ENCODE results near the gene UTS2R.

The UTS2R gene

DNA sequence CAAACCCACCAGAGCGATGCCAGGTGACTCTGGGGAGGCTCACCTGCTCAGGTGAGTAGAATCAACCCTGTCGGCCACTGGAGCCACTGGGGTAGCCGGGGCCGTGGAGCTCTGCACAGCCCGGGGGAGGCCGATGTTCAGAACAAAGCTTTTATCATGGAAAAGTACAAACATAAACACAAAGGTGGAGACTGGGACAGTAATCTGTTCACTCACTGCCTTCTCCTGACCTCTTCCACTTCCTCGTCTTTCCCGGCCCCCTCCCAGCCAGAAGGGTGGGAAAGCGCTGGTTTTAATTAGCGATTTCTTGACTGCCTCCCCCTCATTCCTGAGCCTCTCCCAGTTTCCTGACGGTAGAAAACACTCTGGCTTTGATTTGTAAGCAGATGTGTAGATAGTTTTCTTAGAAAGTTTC lies 22.3 kb upstream of the UTS2R start:
- H3K4me3 ChIP-seq (ENCODE audit: low read length) = no peak overlapping the region
- H2AFZ ChIP-seq (ENCODE audit: low read depth, low read length) = no peak overlapping the region
- no peaks in the 10 kb centered on the region for H3K36me3 ChIP-seq (replicated peaks; ENCODE audit: low read depth, low read length)
- H3K4me1 ChIP-seq (ENCODE audit: low read length) = peaks cover 34% of the 10 kb centered on the region
- H3K9me3 ChIP-seq (ENCODE audit: insufficient read depth, low read length) = no peaks in the 10 kb centered on the region
- no peaks in the 10 kb centered on the region for H4K20me1 ChIP-seq (ENCODE audit: insufficient read depth, low read length)
- H3K27me3 ChIP-seq (ENCODE audit: low read depth, low read length) = peaks cover 8% of the 10 kb centered on the region
- H3K4me2 ChIP-seq (ENCODE audit: low read length) = no peak overlapping the region
- no peak overlapping the region for H3K9ac ChIP-seq (ENCODE audit: low read length)
- no peak overlapping the region for H3K27ac ChIP-seq (ENCODE audit: low read length)
- no peaks in the 10 kb centered on the region for H3K79me2 ChIP-seq (ENCODE audit: low read length)
- TF ChIP-seq, protein P1, sequence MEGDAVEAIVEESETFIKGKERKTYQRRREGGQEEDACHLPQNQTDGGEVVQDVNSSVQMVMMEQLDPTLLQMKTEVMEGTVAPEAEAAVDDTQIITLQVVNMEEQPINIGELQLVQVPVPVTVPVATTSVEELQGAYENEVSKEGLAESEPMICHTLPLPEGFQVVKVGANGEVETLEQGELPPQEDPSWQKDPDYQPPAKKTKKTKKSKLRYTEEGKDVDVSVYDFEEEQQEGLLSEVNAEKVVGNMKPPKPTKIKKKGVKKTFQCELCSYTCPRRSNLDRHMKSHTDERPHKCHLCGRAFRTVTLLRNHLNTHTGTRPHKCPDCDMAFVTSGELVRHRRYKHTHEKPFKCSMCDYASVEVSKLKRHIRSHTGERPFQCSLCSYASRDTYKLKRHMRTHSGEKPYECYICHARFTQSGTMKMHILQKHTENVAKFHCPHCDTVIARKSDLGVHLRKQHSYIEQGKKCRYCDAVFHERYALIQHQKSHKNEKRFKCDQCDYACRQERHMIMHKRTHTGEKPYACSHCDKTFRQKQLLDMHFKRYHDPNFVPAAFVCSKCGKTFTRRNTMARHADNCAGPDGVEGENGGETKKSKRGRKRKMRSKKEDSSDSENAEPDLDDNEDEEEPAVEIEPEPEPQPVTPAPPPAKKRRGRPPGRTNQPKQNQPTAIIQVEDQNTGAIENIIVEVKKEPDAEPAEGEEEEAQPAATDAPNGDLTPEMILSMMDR (IDR thresholded peaks at IDR 0.05; ENCODE audit: low read depth, low read length) = no peak
- no peak for TF ChIP-seq EZH2phosphoT487 (IDR thresholded peaks at IDR 0.05; ENCODE audit: low read depth)

DNA sequence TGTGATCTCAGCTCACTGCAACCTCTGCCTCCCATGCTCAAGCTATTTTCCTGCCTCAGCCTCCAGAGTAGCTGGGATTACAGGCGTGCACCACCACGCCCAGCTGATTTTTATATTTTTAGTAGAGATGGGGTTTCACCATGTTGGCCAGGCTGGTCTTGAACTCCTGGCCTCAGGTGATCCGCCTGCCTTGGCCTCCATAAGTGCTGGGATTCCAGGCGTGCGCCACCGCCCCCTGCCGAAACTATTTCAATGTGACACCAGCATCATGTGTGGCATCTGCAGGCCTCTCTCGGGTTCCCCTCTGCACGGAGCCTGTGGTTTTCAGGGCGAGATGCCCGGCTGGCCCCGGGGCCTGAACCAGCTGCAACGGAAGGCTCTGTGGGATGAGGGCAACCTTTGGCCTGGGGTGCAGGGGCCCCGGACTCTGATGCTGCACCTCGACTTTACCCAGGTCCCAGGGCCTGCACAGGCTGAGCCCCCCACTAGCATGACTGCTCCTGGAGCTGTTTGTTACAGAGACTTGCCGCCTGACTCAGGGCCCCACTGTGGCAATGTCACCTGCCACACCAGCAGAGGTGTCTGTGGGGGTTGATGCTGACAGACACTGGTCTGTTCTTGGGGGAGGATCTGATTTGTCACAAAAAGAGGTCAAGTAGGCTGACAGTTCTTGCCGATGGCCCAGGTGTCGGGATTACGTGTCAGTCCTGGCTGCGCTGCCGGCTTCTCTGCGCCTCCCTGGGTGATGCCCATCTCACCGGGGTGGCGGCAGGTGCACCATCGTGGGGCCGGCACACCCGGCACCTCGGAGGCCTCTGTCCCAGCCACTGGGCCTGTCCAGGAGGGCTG lies 21.2 kb upstream of the UTS2R start:
- no peaks in the 10 kb centered on the region for H3K79me2 ChIP-seq (ENCODE audit: low read length)
- H4K20me1 ChIP-seq (ENCODE audit: insufficient read depth, low read length) = no peaks in the 10 kb centered on the region
- H3K9me3 ChIP-seq (ENCODE audit: insufficient read depth, low read length) = no peaks in the 10 kb centered on the region
- peaks cover 34% of the 10 kb centered on the region for H3K4me1 ChIP-seq (ENCODE audit: low read length)
- peaks cover 8% of the 10 kb centered on the region for H3K27me3 ChIP-seq (ENCODE audit: low read depth, low read length)
- no peaks in the 10 kb centered on the region for H3K36me3 ChIP-seq (replicated peaks; ENCODE audit: low read depth, low read length)
- peak overlapping the region; percentile 39 for H3K4me2 ChIP-seq (ENCODE audit: low read length)
- TF ChIP-seq, protein P1 (IDR thresholded peaks at IDR 0.05; ENCODE audit: low read depth, low read length) = peak; percentile 35
- TF ChIP-seq EZH2phosphoT487 (IDR thresholded peaks at IDR 0.05; ENCODE audit: low read depth) = no peak
- H3K4me3 ChIP-seq (ENCODE audit: low read length) = 0 out of 2 replicates have a peak overlapping the region, but pooled peaks have one; percentile 6
- no peak overlapping the region for H3K9ac ChIP-seq (ENCODE audit: low read length)
- H2AFZ ChIP-seq (ENCODE audit: low read depth, low read length) = no peak overlapping the region
- peak overlapping the region; percentile 22; the same call in 1 of the 2 replicates for H3K27ac ChIP-seq (ENCODE audit: low read length)

DNA sequence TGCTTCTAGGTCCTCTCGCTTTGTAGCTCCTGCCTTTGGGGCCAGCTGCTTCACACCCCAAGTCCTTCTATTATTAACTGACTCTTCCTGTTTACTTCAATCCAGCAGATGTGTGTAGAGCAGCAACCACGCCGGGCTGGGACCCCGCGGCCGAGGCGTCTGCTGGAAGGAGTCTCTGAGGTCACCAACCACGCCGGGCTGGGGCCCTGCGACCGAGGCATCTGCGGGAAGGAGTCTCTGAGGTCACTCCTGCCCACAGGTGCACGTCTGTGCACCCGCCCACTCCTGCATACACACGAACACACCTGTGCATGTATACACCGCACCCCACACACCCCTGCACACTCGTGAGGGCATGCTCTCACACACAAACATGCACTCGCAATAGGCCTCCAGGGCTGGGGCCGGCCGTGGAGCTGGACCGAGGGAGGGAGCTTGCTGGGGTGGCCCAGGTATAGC lies 20.3 kb upstream of the UTS2R start:
- Histone ChIP-seq H3K4me3 (ENCODE audit: low read length) (peak overlapping the region; percentile 17), H3K4me1 (ENCODE audit: low read length) (peaks cover 34% of the 10 kb centered on the region), H3K79me2 (ENCODE audit: low read length) (no peaks in the 10 kb centered on the region), H3K4me2 (ENCODE audit: low read length) (peak overlapping the region; percentile 39), H4K20me1 (ENCODE audit: insufficient read depth, low read length) (no peaks in the 10 kb centered on the region), H3K36me3 (replicated peaks; ENCODE audit: low read depth, low read length) (no peaks in the 10 kb centered on the region), H3K27ac (ENCODE audit: low read length) (no peak overlapping the region), H2AFZ (ENCODE audit: low read depth, low read length) (no peak overlapping the region), H3K9me3 (ENCODE audit: insufficient read depth, low read length) (no peaks in the 10 kb centered on the region), H3K9ac (ENCODE audit: low read length) (no peak overlapping the region), H3K27me3 (ENCODE audit: low read depth, low read length) (peaks cover 8% of the 10 kb centered on the region)
- TF ChIP-seq, protein P1 (IDR thresholded peaks at IDR 0.05; ENCODE audit: low read depth, low read length) = no peak
- TF ChIP-seq EZH2phosphoT487 (IDR thresholded peaks at IDR 0.05; ENCODE audit: low read depth) = no peak

DNA sequence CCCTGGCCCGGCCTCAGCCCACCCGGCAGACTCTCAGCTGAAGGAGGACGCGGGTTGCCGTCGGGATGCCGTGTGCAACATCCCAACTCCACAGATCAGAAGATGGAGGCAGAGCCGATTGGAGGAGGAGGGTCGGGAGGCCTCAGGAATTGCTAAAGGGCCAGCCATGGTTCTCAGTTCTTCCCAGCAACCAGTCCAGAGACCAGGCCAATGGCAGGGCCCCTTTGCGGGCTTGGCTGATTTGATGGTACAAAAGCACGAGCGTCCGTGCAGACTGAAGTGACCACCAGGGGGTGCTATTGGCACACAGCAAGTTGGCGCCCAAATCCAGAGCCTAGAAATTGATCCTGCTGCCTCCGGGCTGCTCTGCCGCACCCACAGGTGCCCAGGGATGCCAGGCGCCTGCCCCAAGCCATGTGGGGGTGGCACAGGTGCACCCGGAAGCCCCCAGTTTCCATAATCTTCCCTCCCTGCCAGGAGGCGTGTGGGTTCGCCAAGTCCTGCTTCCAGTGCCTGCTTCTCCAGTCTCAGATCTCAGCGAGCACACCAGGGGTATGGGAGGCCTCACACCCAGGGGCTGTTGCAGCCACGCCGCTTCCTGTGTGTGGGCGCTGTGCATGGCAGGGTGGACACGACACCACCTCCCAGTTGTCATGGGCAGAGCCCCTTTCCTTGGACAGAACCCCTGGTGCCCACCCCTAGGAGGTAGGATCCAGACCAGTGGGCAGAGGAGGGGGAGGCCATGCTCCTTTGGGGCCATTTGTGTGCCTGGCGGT lies 19.7 kb upstream of the UTS2R start:
- no peak for TF ChIP-seq EZH2phosphoT487 (IDR thresholded peaks at IDR 0.05; ENCODE audit: low read depth)
- TF ChIP-seq, protein P1 (IDR thresholded peaks at IDR 0.05; ENCODE audit: low read depth, low read length) = peak; percentile 91
- H3K9me3 ChIP-seq (ENCODE audit: insufficient read depth, low read length) = no peaks in the 10 kb centered on the region
- no peak overlapping the region for H3K9ac ChIP-seq (ENCODE audit: low read length)
- no peaks in the 10 kb centered on the region for H4K20me1 ChIP-seq (ENCODE audit: insufficient read depth, low read length)
- no peaks in the 10 kb centered on the region for H3K79me2 ChIP-seq (ENCODE audit: low read length)
- H3K4me1 ChIP-seq (ENCODE audit: low read length) = peaks cover 40% of the 10 kb centered on the region
- no peaks in the 10 kb centered on the region for H3K36me3 ChIP-seq (replicated peaks; ENCODE audit: low read depth, low read length)
- peaks cover 8% of the 10 kb centered on the region for H3K27me3 ChIP-seq (ENCODE audit: low read depth, low read length)
- no peak overlapping the region for H3K27ac ChIP-seq (ENCODE audit: low read length)
- H3K4me2 ChIP-seq (ENCODE audit: low read length) = peak overlapping the region; percentile 50
- peak overlapping the region; percentile 21; the same call in 1 of the 2 replicates for H3K4me3 ChIP-seq (ENCODE audit: low read length)
- no peak overlapping the region for H2AFZ ChIP-seq (ENCODE audit: low read depth, low read length)
